Activated T-cell treated with anti-CD3 and anti-CD28 coated beads, Interleukin-2, amount 50 U/mL, for 1 hour (primary cell): Measurements from ENCODE around the gene TRPC4AP.

ENCODE experiments used
- DNase-seq: peaks from one replicate; pipeline ENCODE4 v3.0.0-alpha.2; 2020

Gene TRPC4AP

DNA sequence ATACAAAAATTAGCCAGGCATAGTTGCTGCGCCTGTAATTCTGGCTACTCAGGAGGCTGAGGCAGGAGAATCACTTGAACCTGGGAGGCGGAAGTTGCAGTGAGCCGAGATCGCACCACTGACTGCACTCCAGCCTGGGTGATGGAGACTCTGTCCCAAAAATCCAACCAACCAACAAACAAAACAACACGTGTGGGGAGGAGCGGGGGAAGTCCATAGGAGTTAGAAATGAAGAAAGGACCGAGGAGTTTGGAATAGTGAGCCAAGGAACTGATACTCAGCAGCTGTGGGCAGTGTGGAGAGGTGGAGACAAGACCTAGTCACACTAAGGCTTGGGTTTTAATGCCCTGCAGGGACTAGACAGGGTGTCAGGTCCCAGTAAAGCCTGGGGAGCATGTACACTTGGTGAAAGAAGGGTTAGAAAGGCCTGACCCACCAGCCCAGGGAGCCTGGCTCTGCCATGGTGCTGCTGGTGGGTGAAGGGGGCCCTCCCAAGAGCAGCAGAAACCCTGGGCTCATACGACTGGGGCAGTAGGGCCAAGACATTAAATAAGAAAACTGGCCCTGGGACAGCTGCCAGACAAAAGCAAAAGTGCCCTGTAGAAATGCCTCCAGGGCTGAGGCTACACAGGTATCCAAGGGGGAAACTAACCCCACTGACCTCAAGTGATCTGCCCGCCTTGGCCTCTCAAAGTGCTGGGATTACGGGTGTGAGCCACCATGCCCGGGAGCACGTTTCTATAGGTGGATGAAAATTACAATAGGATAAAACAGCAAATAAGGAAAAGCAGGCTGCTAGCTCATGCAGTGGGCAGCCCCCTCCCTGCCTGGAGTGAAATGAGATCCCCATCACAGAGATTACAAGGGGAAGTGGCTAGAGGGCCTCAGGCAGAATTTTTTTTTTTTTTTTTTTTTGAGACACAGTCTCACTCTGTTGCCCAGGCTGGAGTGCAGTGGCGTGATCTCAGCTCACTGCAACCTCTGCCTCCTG, 78.9 kb downstream of the TRPC4AP start:
- DNase-seq = peak; percentile 2

DNA sequence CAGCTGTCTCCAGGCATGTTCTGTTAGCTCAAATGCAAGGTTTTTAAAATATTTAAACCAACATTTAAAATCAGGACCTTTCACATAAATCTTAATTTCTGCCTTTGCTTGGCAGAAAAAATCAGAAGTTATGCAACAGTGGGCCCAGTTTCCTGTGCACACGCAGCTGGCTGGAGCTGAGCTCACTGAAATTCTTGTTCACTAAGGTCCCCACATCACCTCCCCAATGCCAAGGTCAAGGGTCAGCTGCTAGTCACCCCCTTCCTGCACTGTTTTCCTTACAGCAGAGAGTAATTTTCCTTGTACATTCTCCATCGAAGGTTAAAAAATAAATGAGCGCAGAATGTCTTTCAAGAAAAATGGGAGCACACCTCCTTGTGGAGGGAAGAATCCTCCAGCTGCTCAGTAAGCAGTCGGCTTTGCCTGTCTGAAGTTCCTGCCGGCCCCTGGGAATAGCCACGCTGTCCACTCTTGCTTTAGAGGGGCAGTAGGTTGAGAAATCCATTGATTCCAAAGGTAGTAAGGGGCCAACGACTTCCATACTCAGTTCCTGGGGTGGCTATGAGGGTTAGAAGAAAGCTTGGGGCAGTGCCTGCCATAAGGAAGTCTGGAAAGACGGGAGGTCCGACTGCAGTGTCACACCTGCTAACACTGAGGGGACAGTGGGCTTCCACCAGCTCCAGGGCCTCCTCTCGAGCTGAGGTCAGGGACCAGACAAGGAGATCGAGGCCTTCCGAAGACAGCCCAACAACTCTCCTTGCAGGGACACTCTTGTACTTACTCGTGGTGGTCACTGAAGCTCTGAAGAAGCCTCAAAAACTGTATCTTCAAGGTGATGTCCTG, 80.2 kb downstream of the TRPC4AP start:
- DNase-seq = peak; percentile 9

DNA sequence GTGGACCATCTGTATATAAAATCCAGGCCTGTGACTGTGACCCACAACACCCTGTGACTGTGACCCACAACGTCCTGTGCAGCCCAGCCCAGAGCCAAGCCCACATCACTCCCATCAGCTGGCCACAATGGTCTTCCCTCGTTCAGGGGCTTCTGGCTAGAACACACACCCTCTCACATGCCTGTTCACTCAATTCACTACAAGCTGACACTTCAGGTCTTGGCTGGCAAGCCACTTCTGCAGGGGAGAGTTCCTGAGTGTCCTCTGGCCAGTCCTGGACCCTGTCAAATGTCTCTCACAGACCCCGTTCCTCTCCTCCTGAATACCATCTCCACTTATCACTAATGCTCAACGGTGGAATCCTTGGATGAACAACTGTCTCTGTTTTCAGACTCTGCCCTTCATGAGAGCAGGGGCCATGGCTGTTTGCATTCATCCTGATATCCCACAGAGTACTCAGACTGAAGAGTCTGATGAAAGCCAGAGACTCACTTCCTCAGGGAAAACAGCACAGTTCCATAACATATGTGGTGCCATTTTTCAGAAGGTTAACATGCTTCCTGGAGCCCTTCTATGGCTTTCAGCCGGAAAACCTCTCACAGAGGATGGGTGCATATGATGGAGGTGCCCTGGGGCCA, 80.9 kb downstream of the TRPC4AP start:
- peak; percentile 6 for DNase-seq

DNA sequence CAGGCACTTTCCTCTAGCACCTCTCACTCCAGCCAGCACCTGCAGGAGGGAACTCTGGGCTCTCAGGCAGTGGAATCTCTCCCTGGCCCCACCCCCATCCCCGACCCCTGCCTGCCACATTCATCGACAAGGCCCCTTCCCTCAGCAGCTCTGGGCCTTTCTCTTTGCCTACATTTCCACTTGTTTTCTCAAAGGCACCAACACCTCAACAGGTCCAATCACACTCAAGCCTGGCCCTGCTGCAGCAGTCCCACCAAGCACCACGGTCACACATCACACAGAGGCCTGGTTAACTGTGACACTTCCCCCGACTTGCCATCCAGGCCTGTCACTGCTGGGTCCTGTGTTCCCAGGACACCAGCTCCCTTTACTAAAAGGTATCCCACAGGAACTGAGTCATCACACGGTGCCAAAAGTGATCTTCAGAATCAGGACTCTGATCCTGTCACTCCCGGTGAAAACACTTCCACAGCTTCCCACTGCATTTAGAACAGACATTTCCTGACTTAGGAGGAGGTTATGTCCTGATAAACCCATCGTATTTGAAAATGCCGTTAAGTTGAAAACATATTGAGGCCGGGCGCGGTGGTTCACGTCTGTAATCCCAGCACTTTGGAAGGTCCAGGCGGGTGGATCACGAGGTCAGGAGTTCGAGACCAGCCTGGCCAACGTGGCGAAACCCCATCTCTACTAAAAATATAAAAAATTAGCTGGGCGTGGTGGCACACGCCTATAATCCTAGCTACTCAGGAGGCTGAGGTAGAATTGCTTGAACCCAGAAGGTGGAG, 82.0 kb downstream of the TRPC4AP start:
- DNase-seq = peak; percentile 9

DNA sequence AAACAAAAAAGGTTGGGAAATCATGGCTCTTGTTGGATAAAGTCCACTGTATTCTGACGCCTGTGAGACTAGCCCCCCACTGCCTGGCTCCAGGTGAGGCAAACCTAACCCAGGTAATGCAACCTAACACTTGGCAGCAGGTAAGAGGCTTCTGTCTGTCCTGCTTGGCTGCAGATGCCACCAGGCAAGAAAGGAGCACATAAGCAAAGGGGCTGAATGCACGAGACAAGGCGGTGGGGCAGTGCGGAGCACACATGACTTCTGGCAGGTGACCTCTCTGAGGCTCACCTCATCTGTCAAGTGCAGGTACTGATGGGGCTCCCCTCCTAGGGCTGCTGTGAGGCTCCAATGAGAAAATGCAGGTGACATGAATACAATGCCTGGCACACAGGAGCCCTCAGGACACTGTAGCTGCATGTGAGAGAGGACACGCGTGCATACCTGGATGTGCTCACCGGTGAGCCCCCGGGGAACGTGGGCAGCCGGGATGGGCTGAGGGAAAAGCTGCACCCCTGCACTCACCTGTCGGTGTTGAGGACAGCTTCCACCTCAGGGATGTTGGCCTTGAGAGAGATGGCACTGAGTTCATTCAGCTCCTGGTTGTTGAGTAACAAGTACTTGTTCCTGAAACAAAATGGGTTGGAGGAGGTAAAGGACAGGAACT, 82.8 kb downstream of the TRPC4AP start:
- peak; percentile 15 for DNase-seq

DNA sequence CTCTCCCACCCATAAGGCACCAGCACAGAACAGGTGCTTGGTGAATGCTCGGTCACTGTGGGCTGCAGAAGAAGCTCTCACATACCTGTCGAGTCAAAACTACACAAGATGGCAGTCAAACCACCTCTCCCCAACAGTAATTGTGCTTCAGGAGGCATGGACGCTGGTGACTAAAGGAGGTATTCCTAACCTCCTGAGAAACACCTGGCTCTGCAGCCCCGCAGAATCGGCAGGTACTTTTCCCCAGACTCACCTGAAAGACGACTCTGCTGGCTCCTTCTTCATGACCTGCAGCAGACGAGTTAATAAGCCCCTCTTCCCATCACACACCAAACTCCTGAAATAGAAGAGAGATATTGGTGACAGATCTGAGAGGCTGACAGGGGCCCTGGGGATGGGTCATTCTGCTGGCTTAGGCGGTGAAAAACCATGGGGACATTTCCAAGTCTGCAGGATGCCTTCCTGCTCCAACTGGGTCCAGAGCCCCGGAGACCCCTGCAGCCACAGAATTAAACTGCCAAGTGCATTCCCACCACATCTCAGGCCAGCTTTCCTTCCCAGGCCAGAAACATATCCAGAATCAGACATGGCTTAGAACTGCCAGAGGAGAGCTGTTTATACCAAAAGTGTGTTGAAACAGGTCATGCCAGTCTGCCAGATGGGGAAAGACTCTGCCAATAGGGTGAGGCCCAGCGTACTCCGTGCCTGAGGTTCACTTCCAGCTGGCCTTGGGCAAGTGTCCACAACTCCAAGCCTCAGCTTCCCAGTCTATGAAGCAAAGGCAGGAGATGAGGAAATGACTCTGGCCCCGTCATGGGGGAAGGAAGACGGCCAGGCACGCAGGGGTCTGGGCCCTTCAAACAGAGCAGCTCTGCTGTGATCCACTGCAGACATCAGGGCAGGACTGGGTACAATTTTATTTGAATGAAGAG, 83.9 kb downstream of the TRPC4AP start:
- DNase-seq = peak; percentile 2

DNA sequence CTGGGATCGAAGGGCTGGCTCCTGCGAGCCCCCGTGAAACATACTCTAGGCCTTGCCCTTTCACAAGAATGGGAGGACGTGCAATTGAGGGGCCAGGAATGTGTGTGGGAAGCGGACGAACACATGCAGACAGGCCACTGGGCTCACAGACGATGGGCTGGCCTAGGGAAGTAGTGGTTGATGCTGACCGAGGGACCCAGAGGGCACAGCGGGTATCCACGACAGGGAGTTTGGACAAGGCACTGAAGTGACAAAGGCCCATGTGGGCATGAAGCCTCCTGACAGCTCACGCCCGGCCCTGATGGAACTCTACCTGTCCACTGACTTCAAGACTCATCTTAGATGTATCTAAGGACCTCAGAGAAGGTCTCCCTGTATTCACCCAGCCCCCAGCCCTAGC, 84.7 kb downstream of the TRPC4AP start:
- DNase-seq = no peak

DNA sequence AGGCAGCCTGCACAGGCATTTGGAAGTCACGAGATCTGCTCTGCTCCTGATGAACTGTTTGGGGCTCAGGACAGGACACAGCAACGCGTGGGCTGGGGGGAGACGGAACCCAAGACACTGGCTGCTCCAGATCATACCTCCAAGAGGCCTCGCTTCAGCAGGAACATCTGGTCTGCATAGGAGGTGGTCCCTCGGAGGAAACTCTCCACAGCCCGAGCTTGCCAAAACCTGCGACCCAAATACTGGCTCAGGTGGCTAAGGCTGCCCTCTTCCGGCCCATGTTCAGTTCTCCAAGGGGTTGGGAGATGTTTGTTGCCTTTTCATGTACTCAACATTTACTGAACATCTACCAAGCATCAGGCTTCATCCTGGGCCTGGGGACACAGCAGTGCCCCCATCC, 85.2 kb downstream of the TRPC4AP start:
- DNase-seq = no peak

DNA sequence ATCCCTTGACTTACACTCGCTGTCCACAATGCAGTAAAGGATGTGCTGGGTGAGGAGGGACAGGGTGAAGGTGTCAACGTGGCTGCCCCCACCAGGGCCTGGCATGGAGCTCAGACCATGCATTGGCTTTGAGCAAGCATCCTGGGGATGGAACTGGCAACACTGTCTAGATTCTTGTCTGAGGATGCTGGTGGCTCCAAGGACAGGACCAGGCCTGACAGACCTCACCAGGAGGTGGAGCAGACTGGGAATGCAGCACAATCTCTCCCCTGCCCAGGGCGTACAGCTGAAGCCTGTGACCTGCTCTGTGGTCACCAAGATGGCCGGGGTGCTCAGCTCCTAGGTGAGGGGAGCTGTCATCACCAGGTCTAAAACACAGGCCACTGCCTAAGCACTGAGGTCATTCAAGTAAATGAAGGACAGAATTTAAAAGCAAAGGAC, 86.1 kb downstream of the TRPC4AP start:
- no peak for DNase-seq

DNA sequence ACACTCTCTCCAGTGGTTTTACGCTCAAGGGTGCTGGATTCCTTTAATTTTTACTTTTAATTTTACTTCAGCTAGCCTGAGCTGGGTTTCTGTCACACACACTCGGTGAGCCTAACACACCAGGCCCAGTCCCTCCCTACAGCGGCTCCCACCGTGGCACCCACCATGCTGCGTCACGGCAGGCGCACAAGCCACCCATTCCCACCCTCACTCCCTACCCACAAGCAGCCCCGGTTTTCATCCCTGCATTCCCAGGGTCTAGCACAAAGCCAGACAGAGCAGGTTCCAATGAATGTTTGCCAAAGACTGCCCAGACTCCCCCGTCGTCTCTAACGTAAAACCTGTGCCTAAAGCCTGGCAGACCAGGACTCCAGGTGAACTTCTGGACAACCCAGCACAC, 86.6 kb downstream of the TRPC4AP start:
- DNase-seq = no peak

DNA sequence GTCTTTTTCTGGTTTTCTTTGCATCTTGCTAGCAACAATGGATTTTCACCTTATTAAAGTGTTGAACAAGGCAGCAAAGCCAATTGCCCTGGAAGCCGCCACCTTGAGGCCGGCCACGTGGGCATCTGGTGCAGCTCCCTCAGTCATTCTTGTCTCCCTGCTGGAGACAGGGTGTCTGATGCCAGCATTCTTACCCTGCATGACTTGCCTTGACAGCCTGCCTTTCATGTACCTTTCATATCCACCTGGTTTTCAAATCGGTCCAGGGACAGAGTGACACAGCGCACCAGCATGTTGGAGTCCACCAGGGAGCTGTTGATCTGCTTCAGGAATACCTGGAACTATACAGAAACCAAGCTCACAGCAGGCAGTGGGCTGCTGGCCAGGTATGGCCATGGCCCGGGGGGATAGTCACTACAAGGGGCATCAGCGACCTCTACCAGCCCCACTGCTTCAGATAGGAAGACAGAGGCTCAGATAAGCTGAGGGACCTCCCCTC, 87.1 kb downstream of the TRPC4AP start:
- DNase-seq = no peak

DNA sequence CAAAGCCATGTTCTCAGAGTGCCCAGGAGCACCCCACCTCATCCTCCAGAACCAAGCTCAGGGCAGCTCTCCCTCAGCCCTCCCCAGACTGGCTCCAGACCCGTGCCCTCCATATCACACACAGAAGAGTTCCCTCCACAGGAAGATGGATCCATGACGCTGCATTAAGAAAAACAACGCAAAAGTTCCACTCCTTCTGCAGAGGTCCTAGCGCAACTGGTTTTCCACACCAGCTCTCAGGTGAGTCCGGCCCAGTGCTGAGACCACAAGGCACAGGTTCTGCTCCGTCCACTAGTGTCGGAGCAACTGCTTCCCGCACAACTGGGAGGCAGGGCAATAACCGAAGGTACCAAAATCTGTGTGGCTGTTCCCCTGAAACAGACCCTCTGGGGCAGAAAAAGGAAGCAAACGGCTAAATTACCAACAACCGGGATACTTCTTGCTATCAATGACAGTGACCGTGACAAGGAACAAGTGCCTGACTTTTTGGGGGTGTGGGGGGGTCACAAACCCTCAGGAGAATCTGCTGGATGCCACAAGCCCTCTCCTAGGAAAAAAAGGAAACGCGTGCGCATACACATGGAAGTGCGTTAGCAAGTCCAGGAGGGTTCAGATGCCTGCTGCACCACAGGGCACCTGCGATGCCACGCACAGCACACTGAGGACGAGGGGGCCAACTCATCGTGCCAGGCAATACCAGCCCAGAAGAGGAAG, 87.7 kb downstream of the TRPC4AP start:
- DNase-seq = no peak

DNA sequence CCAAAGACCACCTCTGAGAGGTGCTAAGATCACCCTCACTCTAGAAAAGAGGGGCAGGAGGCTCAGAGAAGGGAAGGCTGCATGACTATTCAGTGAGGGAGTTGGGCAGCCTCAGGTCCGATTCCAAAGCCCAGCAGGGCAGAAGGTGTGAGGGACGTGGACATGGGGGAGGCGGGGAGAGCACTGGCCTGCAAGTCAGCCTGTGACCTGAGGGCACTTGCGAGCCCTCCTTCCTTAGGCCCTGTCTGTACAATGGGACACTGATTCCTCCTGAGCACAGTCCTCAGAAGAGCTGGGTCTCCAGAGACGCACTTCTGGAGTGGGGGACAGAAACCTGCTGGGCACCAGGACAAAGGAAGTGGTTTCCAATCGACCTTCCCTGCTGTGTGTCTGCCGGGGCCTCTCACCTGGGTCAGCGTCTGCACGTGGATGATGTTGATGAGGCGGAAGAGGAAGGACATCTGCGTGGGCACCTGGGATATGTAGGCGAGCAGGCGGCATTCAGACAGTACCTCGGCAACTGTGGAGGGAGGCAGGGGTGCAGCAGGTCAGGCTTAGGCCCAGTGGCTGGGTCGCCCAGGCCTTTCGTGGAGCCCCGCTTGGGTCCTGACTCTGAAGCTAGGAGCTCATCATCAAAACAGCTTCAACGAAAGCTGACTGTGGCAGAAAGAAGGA, 88.4 kb downstream of the TRPC4AP start:
- DNase-seq = no peak

DNA sequence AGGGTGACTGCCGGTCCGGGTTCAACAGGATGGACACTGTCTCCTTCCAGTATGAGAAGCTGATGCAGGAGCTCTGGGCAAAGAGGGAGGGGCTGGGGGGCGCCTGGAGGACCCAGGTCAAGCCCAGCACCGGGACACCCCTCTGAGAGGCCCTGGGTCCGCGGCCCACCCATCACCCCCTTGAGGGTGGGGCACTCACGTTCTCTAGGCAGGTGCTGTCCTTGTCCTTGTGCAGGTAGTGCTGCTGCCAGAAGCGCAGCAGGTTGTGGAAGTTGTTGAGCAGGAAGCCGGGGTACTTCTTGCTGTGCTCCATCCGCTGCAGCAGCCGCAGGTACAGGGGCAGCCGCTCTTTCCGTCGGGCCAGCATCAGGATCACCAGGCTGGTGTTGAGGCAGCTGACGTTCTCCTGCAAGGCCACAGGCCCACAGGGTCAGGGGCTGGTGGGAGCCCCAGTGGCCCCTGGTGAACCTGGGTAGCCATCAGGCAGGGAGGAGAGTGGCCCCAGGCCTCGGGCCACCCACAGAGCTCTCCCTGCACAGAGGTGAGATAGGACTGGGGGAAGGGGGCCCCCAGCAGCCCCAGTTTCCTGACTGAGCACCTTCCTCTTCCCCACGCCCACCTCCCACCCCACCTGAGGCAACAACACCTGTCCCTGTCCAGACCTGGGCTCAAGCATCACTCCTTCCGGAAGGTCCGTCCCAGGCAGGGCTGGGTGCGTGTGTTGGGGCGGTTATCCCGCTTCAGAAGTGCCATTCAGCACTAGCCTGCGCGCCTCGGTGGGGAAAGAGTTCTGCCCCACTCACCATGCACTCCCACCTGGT, 89.2 kb downstream of the TRPC4AP start:
- no peak for DNase-seq

DNA sequence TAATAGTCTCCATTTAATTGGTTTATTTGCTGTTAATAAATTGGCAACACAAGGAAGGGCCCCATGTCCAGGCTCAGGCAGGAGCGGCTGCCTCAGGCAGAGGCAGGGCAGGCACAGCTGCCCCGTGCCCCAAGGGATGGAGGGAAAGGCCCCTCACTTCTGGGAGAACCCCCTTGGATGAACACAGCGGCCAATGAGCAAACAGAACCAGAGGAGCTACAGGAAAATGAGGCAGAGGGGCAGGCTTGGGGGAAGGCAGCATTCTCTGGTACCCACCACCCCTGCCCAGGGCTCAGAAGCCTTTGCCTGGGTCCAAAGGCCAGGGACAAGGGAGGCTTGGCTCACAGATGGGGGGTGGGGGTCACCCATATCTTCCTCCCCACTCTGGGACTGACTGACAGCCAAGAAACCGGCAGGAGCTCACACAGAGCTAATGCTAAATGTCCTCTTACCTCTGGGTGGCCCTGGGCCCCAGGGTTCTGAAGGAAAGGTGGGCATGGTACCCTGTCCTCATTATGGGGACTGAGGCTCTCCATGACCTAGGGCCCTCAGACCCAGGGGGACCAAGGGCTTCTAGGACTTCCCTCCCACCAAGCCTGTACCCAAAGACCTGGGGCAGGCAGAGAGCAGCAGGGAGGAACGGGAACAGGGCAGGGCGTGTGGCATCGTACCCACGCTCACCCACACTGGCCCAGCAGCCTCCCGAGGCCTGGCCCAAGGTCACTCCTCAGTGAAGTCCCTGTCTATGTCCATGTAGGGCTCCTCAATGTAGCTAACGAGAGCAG, 90.0 kb downstream of the TRPC4AP start:
- no peak for DNase-seq

DNA sequence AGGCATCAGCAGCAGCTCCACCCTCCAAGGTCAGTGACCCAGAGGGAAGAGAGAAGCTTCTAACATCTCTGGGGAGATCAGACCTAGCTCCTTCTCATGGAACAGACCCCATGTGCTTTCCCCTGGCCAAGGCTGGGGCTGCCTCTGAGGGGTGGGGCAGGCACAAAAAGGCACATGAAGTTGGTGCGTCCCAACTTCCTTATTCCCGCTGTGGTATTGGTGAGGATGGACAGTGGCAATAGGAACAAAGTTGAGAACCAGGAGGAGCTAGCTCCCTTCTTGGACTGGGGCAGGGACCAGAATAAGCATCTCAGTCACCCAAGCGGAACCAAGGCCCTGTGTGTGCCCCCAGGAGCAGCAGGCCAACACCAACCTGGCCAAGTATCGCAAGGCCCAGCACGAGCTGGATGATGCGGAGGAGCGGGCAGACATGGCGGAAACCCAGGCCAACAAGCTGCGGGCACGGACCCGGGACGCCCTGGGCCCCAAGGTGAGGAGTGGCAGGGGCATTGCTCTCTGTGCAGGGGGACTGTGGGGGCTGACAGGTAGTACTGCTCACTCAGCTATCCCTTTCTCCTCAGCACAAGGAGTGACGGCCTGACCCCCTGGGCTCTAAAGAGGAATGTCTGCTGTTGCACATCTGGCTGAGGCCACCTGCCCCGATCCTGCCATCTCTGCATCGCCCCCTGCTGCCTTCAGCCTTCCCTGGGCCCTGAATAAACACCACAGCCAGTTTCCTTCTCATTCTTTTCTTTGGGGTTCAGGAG, 90.8 kb downstream of the TRPC4AP start:
- DNase-seq = no peak
